ENCODE measurements around the gene HOXA5.

The HOXA5 gene

DNA sequence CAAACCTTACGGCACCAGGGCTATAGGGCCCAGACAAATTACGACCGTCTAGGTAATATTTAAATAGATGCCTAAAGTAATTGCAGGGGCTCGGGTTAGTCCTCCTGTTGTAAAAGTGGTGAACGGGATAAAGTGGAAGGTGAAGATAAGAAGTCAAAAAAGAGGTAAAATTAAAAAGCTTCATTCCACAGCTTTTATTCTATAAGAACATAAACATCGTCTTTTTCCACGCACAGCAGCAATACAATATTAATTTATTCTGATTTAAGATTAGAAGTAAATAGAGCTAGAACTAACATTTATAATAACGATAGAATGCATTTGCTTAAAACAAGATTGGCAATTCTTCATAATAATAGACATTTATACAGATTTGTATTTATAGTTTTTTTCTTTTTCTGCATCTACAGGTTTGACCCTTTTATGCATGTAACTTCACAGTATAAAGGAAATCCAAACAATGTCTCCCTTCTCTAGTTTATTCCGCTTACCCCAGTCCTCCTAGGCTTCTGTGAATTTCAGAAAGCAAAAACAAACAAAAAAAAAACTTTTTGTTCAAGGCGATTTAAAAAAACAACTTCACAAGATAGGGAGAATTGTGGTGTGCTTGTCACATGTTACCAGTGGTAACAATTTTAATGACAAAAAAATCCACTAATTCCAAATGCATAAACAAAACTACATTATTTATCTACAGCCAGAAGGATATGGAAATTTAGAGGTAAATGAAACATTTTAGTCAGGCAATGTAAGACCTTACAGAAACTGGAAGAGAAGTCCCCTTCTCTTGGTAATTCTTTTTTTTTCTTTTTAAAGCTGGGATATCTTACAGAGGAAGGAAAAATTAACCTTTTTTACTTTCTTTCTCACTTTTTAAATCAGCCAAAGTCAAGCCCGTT, 27.2 kb upstream of the HOXA5 start:
- no peak for DNase-seq (ENCODE audit: low read depth)

DNA sequence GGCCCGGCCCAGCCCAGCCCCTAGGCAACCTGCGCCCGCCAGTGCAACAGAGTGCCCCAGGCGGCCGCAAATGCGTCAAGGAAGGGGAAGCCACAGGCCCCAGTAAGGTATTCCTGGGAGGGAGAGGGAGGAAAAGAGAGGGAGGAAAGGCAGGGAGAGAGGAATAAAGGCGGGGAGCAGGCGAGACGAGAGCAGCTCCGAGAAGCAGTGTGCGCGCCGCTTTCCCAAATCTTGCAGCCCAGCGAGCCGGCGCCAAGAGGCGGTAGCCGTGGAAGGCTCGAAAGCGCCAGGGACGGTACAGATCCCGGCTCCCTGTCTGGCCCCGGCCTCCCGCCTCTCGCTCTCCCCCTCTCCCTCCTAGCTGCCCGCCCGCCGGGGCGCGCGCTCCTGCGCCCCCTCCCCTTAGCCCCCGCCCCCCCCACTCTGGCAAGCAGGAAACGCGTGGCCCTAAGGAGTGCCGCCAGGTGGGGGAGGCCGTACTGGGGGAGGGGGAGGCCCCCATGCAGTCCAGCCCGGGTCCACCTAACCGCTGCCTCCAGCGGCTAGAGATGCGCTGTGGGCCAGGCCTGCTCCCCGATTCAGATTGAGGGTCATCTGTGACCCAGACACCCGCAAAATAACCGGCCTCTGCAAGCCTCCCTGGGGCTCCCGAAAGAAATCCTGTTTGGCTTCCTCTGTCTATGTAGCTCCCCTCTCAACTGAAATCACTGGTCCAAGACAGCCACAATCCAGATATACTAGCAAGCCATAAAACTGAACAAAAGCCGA, 26.4 kb upstream of the HOXA5 start:
- no peak for DNase-seq (ENCODE audit: low read depth)

DNA sequence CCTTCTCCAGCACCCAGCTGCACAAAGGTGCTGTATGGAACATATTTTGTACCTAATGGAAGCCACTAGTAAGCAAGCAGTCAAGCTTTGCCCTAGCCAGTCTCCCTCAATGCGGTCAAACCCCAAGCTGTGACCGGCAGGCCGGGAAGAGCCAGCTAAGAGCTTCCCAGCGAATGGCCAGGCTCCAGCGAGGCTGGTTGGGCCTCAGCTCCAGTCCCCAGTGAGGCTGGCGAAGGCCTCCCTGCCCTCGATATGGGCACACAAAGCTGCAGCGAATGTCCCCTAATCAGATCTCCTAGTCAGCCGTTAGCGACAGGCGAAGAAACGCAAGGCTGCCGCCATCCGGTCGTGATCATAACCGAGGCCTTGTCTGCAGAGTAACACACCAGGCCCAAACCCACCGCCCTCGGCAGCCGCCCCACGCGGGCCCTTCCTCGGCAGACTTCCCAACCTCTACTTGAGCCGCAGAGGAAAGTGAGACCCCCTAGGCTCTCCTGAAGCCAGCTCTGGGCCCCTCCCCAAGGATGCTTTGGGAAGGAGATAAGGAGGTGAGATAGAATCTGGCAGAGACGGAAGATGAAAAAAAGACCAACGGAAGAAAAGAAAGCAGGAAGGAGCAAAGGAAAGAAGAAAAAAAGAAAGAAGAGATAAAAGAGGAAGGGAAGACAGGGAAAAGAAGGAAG, 24.9 kb upstream of the HOXA5 start:
- no peak for DNase-seq (ENCODE audit: low read depth)

DNA sequence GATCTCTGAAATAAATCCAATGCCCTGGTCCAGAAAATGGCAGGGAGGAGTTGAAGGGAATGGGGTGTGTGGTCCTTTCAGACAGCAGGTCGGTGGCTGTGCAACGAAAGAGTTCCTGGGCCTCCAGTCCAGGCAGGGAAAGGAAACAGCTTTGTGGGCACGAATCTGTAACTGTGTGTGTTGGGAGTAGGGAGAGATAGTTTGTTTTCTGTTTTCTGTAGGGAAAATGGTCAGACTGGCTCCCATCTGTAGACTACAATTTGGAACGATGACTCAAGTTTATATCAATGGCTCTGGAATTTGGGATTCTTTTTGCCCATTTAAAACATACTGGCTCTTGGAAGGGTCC, 24.4 kb upstream of the HOXA5 start:
- DNase-seq (ENCODE audit: low read depth): no peak

DNA sequence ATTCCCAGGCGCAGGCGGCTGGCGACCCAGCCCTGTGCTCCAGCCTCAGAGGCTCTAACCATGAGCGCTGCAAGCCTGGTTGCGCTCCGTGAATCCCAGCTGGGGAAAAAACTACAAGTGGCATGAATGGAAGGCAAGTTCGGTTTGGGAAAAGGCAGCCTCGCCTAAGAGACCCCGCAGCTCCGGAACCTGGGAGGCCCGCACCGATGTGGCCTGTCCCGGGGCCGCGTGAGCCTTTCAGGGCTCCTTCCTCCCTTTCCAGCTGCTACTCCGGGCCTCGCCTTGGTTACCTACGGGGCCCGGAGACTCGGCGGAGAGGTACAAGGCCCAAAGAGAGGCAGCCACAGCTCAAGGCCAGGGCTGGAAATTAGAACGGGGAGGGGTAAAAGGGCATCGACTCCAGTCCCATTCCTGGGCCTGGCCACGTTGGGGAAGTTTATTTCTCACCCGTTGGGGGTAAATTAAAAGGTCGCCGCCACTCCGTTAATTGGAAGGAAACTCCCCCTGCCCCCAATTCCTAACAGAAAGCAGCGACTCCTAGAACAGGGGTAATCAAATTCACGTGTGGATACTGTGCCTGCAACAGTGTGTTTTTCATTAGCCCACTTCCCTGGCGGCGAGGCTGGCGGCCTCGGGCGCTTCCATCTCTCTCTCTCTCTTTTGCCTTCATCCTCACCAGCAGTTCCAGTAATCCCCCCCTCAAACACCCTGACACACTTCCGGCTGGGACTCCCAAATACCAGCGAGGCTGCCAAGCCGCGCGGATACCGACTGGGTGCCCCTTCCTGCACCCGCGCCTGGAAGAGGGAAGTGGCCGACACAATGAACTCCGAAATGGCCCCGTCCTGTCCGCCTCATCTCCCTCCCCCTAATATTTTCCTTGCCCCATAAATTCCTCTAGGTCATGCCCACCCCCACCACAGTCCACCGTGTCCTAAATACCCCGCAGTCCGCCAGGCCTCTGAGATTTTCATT, 23.3 kb upstream of the HOXA5 start:
- no peak for DNase-seq (ENCODE audit: low read depth)

DNA sequence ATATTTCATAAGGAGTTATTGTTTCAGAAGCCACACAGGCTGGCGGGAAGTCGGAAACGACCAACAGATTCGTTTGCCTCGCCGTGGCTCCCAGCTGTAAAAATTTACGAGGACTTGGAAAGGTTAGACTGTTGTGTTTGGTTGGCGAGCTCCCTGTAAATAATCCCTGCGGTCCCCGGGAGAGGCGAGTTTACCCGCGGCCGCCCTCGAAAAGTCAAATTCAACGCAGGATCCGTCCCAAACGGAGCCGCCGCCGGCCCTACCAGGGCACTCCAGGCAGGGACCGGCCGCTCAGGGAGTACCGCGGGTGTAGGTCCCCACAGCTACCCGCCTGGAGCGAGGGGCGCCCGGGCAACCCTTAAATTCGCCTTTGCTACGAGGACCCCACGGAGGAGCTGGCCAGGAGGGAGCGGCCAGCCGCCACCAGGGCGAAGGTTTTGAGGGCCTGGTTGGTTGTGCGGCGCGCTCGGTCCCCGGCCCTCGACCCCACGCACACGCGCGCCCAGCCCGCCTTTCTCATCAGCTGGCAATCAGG, 22.6 kb upstream of the HOXA5 start:
- DNase-seq (ENCODE audit: low read depth): no peak

DNA sequence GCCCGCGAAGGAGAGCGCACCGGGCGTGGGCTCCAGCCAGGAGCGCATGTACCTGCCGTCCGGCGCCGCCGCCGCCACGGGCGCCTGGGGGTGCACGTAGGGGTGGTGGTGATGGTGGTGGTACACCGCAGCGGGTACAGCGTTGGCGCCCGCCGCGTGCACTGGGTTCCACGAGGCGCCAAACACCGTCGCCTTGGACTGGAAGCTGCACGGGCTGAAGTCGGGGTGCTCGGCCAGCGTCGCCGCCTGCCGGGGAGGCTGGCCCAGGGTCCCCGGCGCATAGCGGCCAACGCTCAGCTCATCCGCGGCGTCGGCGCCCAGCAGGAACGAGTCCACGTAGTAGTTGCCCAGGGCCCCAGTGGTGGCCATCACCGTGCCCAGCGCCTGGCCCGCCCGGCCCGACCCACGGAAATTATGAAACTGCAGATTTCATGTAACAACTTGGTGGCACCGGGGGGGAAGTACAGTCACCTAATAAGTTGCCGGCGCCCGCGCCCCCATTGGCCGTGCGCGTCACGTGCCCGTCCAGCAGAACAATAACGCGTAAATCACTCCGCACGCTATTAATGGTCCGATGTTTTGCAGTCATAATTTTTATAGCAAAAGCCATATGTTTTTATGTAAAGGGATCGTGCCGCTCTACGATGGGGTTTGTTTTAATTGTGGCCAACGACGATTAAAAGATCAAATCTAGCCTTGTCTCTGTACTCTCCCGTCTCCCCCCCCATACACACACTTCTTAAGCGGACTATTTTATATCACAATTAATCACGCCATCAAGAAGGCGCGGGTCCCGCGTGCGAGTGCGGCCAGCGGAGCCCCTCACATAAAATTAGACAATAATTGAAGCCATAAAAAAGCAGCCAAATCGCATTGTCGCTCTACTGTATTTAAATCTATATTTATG, 21.9 kb upstream of the HOXA5 start, which contains the start of gene HOXA9:
TSS of gene HOXA9 (minus strand) at position 449 of the 907 bp plus-strand sequence. CDS start at position 369, 80 bp downstream.
- DNase-seq (ENCODE audit: low read depth): no peak

DNA sequence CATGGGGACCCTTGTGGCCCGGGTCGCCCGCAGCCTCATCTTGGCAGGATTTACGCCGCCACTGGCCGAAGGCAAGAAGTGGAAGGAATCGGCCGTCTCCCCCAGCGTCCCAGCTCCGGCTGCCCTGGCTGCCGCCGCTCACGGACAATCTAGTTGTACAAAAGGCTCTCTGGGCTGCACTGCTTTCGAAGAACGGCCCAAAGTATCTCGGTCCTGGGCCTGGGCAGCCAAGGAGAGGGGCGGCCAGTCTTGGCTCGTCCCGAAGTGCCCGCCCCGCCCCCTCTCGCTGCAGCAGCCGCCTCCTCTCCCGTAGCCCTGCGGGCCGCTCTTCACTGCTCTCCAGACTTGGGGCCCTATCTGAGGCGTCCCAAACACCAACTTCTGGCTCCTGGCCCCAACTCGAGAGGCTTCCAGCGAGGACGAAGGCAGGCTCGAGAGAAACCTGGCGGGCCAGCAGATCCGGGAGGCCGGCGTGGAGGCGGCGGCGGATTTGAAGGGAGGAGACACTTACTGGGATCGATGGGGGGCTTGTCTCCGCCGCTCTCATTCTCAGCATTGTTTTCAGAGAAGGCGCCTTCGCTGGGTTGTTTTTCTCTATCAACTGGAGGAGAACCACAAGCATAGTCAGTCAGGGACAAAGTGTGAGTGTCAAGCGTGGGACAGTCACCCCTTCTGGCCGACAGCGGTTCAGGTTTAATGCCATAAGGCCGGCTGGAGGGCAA, 21.0 kb upstream of the HOXA5 start:
- DNase-seq (ENCODE audit: low read depth): no peak

DNA sequence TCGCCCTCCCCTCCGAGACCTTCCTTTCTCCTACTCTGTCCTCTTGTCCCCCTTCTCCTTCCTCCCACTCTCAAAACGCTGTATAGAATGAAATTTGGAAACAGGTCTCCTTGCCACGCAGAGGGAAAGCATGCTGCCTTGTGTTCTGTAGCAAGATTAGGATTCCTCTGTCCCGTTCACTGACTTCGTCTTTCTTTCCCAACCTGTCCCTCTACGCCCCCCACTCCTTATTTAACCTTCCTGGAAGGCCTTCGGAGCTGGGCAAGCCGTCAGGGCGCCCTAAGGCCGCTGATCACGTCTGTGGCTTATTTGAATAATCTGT, 20.5 kb upstream of the HOXA5 start:
- DNase-seq (ENCODE audit: low read depth): no peak

DNA sequence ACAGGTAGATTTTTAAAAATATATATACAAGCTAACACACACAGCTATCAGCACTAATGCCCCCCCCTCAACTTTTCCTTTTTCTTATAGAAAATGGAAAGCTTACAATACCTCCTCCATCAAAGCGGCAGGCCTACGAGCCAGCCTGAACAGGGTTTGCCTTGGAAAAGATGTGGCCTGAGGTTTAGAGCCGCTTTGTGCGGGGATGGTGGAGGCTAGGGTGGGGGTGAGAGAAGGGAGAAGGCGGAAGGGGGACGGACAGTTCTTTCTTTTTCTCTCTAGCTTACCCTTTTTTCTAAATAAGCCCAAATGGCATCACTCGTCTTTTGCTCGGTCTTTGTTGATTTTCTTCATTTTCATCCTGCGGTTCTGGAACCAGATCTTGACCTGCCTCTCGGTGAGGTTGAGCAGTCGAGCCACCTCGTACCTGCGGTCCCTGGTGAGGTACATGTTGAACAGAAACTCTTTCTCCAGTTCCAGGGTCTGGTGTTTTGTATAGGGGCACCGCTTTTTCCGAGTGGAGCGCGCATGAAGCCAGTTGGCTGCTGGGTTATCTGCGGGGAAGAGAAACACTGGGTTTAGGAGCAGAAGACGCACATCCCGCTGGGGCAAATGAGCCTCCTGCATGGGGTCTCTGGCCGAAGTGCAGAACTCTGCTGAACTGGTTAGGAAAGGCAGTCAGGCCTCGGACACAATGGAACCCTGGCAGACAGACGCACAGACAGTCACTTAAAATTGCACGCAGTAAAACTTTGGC, 20.0 kb upstream of the HOXA5 start:
- no peak for DNase-seq (ENCODE audit: low read depth)

DNA sequence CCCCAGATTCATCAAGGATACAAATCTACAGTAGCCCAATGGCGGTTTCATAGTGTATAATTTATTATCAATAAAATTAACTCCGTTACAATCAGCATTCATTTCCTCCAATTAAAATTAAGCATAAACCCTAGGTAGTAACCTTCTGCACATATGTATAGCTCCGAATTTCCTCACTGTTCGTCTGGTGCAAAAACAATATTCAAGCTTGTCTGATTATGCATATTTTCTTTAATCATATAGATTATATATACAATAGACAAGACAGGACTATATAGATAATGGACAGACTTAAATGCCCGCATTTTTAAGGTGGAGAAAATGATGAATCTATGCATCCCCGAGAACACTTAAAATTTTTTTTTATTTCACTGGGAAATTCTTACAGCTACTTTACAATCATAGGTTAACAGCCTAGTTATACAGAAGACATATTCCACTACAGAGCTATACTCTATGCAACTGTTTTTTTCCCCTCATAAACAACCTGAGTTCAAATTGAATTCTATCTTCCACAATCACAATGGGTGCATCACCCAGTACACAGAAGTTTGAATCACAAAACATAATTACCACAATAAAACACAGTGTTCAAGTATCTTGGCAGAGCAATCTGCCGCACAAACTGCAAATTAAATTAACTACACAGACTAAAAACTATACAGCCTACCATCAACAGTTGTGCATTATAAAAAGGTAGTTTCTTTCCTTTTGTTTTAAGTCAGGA, 19.2 kb upstream of the HOXA5 start:
- no peak for DNase-seq (ENCODE audit: low read depth)

DNA sequence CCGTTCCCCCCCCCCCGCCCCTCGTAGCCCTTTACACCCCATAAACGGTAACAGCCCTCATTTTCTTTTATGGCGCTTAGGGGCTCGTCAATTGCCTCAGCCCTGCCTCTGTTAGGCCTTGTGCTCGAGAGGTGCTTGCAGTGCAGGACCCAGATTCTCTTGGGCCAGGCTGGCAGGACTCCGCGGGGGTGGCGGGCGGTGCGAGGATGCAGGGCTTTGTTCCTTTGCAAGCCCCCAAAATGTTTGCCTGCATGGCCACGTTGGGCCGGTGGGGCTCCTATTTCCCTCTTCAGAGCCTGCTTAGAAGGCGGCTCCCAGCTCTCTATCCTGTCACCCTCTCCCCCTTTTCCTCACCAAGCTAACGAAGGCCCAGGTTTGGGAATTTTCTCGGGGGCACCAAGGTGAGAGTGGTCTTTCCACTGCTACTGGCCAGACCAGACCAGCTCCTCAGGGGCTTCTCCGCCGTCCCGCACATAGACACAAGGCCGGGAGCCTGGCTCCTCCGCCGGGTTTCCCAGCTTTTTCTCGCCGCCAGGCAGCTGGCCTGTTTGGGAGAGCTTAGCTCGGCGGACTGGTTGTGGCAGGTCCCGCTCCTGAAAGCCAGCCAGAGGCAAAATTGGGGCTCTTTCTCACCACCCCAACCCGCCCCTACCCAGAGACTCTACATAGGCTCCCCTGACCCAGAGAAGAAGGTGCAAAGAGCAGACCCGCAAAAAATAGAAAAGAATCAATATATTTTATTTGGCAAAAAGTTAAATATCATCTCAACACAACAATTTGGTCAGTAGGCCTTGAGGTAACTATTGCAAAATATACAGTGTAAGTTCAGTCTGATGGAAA, 18.5 kb upstream of the HOXA5 start:
- no peak for DNase-seq (ENCODE audit: low read depth)

DNA sequence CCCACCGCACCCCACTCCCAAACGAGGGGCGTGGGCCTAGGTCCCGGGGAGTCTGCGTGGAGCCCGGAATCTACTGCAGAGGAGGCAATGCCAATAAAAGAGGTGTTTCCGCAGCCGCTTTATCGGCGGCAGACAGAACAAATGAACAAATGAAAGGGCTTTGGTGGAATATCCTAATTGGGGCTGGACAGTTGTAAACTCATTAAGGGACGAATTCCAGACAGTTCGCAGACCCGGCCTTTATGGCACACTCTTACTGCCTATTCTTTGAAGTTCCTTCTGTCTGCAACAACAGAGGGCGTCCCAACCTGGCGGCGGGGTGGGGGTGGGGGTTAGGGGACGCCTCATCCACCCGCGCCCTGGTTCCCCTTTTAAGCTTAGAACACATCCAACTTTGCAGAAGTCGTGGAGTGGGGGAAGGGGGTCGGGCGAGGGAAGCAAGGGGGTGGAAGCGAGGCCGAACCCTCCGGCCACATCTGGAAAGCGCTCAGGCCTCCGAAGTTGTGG, 17.8 kb upstream of the HOXA5 start:
- DNase-seq (ENCODE audit: low read depth): no peak

DNA sequence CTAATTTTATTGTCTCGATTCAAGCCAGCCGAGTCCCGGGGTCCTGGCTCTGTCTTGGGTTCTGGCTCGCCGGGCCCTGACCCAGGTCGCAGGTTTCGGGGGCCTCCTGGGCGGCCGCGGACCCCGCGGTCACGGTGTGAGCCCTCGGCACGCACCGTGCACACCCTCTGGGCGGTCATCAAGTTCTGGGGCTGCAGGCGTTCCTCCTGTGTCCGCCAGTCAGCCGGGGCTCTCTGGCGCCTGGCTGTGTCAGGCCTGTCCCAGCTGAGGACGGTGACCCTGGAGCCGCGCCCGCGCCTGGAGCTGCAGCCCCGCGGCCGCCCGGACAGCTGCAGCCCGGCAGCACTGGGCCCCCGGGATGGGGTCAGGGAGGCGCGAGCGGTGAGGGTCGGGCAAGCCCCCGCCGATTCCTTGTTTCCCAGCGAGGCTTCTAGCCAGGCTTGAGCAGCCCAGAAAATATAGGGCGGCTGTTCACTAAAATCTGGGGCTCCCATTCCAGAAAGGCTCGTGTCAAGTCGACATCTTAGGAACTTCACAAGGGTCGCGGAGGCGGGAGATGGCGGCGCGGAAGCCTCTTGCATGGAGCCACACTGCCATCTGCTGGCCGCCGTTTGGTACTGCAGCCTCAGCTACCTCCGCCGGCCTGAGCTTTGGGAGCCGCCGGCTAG, 17.2 kb upstream of the HOXA5 start:
- DNase-seq (ENCODE audit: low read depth): peak; percentile 80

DNA sequence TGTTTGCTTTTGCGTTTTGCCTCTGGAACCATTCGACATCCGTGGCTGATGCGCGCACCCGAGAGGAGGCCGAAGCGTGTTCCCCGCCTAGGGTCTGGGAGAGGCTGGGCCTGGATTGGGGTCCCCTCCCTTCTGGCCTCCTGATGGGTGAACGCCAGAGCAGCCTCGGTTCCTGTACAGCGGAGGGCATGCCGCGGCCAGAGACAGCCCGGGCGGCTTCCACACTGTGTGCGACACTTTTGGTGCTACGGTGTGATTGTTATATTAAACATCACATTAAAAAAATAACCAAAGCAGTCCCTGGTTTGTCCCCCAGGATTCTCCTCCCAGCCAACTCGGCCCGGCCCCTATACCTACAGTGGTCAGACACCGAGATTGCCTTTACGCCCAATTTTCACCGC, 16.7 kb upstream of the HOXA5 start:
- DNase-seq (ENCODE audit: low read depth): no peak
